Memory B cell (primary cell): ENCODE results near the gene TFB2M.
A peak's percentile ranks its signal among the peaks of the same experiment; 100 is the strongest.
"Not testable (repeated sequence)": the region's sequence is repeated elsewhere in the genome, so short reads cannot be mapped to it uniquely, and the experiment has no call there.

Experiments
- ATAC-seq: fragments of 150-1000 bp; cut with Tn5 transposase; 2 replicates; pipeline ENCODE4 v1.10.0; 2021; ENCODE audit warnings: low read depth, mild to moderate bottlenecking, moderate library complexity
- DNase-seq, 2 donors: peaks; one replicate each; pipeline ENCODE4 v3.0.0; 2022; ENCODE audit warnings: low spot score in 2 of 2
- H3K27ac Mint-ChIP-seq: one replicate; pipeline ENCODE4 v1.8.0; 2022; ENCODE audit warnings: mild to moderate bottlenecking, moderate library complexity, mixed read lengths
- H3K27me3 Mint-ChIP-seq: one replicate; pipeline ENCODE4 v1.8.0; 2022; ENCODE audit warnings: mixed read lengths
- H3K36me3 Mint-ChIP-seq: one replicate; pipeline ENCODE4 v1.8.0; 2022; ENCODE audit warnings: mild to moderate bottlenecking, mixed read lengths
- H3K4me1 Mint-ChIP-seq: one replicate; pipeline ENCODE4 v1.8.0; 2022; ENCODE audit warnings: mixed read lengths
- H3K4me3 Mint-ChIP-seq: one replicate; pipeline ENCODE4 v1.8.0; 2022; ENCODE audit warnings: mild to moderate bottlenecking, moderate library complexity, mixed read lengths
- H3K9me3 Mint-ChIP-seq: one replicate; pipeline ENCODE4 v1.8.0; 2022; ENCODE audit warnings: mixed read lengths

The TFB2M gene

GRCh38 chr1:246566128-246566812 is at the start of gene TFB2M, which contains the start of gene CNST:
TFB2M (minus strand) TSS chr1:246566261; CDS start chr1:246566138, 123 bp downstream.
CNST (plus strand) TSS chr1:246566456; CDS start chr1:246591563, 25,107 bp downstream.
- Mint-ChIP-seq H3K36me3 (no peaks in the 10 kb centered on the region), H3K27me3 (no peaks in the 10 kb centered on the region), H3K4me1 (peaks cover 21% of the 10 kb centered on the region), H3K4me3 (peak within 1 kb of the TSS; percentile 99), H3K9me3 (no peaks in the 10 kb centered on the region), H3K27ac (peak within 1 kb of the TSS; percentile 93)
- peak; percentile 82 for ATAC-seq
- DNase-seq, result peak; percentile 90 to 94

DNA sequence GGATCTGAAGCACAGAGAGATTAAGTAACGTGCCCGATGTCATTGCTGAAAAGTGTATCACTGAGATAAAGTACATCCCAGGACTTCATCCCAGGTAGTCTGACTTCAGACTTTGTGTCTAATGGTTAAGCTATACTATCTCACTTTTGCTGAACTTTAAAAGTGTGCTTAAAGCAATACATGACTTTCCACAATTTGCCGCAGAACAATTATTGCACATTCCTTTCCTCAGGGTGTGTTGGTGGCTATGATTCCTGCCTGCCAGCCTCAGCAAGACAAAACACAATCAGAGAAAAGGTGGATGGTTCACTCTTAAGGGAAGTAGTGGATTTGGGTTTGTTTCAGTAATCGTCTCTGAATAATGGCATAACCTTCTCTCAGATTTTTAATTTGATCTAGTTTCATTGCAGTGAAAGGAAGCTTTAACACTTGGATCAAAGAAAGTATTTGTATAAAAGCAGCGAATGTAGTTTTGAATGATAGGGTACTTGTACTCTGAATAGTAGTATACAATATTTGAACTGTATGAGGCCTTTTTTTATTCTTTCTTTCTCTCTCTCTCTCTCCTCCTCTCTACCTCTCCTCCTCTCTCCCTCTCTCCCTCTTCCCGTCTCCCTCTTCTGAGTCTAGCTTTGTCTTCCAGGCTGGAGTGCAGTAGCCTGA is 47.2 kb upstream of the TFB2M start:
- Mint-ChIP-seq H3K36me3 (peaks cover 7% of the 10 kb centered on the region), H3K9me3 (no peaks in the 10 kb centered on the region), H3K4me1 (peaks cover 18% of the 10 kb centered on the region), H3K27ac (peak overlapping the region; percentile 89), H3K27me3 (no peaks in the 10 kb centered on the region), H3K4me3 (no peak overlapping the region)
- DNase-seq (no peak), ATAC-seq (no peak)

GRCh38 chr1:246609632-246610031 is 43.6 kb upstream of the TFB2M start:
- Mint-ChIP-seq H3K9me3 (no peaks in the 10 kb centered on the region), H3K4me1 (peaks cover 18% of the 10 kb centered on the region), H3K27ac (peak overlapping the region; percentile 69), H3K4me3 (no peak overlapping the region), H3K27me3 (no peaks in the 10 kb centered on the region), H3K36me3 (peaks cover 6% of the 10 kb centered on the region)
- ATAC-seq (no peak), DNase-seq (no peak)

GRCh38 chr1:246608616-246609376 is 42.7 kb upstream of the TFB2M start:
- Mint-ChIP-seq H3K4me1 (peaks cover 18% of the 10 kb centered on the region), H3K27ac (peak overlapping the region; percentile 69), H3K4me3 (no peak overlapping the region), H3K9me3 (no peaks in the 10 kb centered on the region), H3K27me3 (no peaks in the 10 kb centered on the region), H3K36me3 (peaks cover 6% of the 10 kb centered on the region)
- ATAC-seq (no peak), DNase-seq (no peak)

- Mint-ChIP-seq H3K4me3 (no peak overlapping the region), H3K27me3 (no peaks in the 10 kb centered on the region), H3K27ac (no peak overlapping the region), H3K36me3 (peaks cover 13% of the 10 kb centered on the region), H3K9me3 (no peaks in the 10 kb centered on the region), H3K4me1 (peaks cover 16% of the 10 kb centered on the region)
- DNase-seq (no peak), ATAC-seq (no peak)
Observed at GRCh38 chr1:246607462-246607861, 41.4 kb upstream of the TFB2M start.

DNA sequence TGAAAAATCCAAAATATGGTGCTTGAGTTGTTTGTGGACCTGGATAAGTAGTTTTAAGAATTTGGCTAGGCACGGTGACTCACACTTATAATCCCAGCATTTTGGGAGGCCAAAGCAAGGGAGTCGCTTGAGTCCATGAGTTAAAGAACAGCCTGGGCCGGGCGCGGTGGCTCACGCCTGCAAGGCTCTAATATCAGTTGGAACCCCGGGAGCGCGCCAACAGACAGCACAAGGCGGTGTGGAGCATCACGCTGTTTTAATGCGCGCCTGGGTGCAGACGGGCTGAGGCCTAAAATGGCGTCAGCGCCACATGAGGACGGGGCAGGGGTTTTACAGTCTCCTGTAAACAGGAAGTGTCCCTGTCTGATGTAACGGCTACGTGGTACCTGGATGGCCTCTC is 39.2 kb upstream of the TFB2M start:
- H3K9me3 Mint-ChIP-seq, H3K27ac Mint-ChIP-seq, ATAC-seq, H3K27me3 Mint-ChIP-seq, H3K4me3 Mint-ChIP-seq, DNase-seq: not testable (repeated sequence)
- peaks cover 21% of the 10 kb centered on the region for H3K4me1 Mint-ChIP-seq
- peaks cover 20% of the 10 kb centered on the region for H3K36me3 Mint-ChIP-seq

DNA sequence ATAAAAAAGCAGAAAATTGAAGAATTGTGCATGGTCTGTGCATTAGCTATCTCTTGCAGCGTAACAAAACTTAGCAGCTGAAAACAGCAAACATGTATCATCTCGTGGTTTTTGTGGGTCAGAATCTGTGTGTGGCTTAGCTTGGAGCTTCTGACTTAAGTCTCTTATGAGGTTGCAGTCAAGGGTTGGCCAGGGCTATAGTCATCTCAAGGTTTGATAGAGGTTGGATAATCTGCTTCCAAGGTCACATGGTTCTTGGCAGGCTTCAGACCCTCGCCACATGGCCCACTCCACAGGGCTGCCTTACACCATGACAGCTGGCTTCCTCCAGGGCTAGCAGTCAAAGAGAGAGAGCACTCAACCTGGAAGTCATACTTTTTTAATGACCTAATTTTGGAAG is 36.1 kb upstream of the TFB2M start:
- H3K4me3 Mint-ChIP-seq, result no peak overlapping the region
- H3K27ac Mint-ChIP-seq, result peak overlapping the region; percentile 11
- no peaks in the 10 kb centered on the region for H3K9me3 Mint-ChIP-seq
- H3K27me3 Mint-ChIP-seq, result no peaks in the 10 kb centered on the region
- ATAC-seq (no peak), DNase-seq (no peak)
- peaks cover 22% of the 10 kb centered on the region for H3K4me1 Mint-ChIP-seq
- H3K36me3 Mint-ChIP-seq, result peaks cover 25% of the 10 kb centered on the region

- H3K27me3 Mint-ChIP-seq, result no peaks in the 10 kb centered on the region
- H3K36me3 Mint-ChIP-seq, result peaks cover 30% of the 10 kb centered on the region
- peaks cover 22% of the 10 kb centered on the region for H3K4me1 Mint-ChIP-seq
- no peak overlapping the region for H3K4me3 Mint-ChIP-seq
- DNase-seq (no peak), ATAC-seq (no peak)
- no peak overlapping the region for H3K27ac Mint-ChIP-seq
- H3K9me3 Mint-ChIP-seq, result no peaks in the 10 kb centered on the region
Observed at GRCh38 chr1:246600579-246600978, 34.5 kb upstream of the TFB2M start.

- no peaks in the 10 kb centered on the region for H3K27me3 Mint-ChIP-seq
- no peak overlapping the region for H3K4me3 Mint-ChIP-seq
- peak overlapping the region; percentile 2 for H3K27ac Mint-ChIP-seq
- ATAC-seq, result no peak
- H3K9me3 Mint-ChIP-seq, result no peaks in the 10 kb centered on the region
- peaks cover 30% of the 10 kb centered on the region for H3K36me3 Mint-ChIP-seq
- no peak for DNase-seq
- H3K4me1 Mint-ChIP-seq, result peaks cover 25% of the 10 kb centered on the region
Observed at GRCh38 chr1:246599315-246599714, 33.3 kb upstream of the TFB2M start.

GRCh38 chr1:246597971-246598370 is 31.9 kb upstream of the TFB2M start:
- H3K4me1 Mint-ChIP-seq, result peaks cover 25% of the 10 kb centered on the region
- no peak overlapping the region for H3K4me3 Mint-ChIP-seq
- no peaks in the 10 kb centered on the region for H3K27me3 Mint-ChIP-seq
- no peak overlapping the region for H3K27ac Mint-ChIP-seq
- no peak for DNase-seq
- H3K36me3 Mint-ChIP-seq, result peaks cover 28% of the 10 kb centered on the region
- no peak for ATAC-seq
- no peaks in the 10 kb centered on the region for H3K9me3 Mint-ChIP-seq

DNA sequence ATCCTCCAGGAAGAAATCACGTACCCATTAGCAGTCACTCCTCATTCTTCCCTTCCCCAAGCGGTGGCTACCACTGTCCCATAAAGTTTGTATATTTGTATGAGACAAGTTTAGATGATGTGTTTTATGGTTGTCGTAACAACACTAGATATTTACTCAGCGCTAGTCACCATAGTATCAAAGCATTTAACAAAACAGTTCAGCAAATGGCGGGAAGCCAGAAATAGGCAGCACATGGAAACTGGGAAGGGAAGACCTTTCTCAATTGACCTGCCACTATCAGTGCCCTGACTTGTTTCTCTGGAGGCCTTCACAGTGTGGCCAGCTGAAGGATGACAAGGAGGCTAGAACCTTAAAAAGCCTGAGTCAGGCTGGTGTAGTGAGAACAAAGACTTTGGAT is 31.3 kb upstream of the TFB2M start:
- peaks cover 24% of the 10 kb centered on the region for H3K4me1 Mint-ChIP-seq
- no peak for DNase-seq
- H3K4me3 Mint-ChIP-seq, result no peak overlapping the region
- peaks cover 27% of the 10 kb centered on the region for H3K36me3 Mint-ChIP-seq
- H3K9me3 Mint-ChIP-seq, result no peaks in the 10 kb centered on the region
- no peak overlapping the region for H3K27ac Mint-ChIP-seq
- H3K27me3 Mint-ChIP-seq, result no peaks in the 10 kb centered on the region
- no peak for ATAC-seq

DNA sequence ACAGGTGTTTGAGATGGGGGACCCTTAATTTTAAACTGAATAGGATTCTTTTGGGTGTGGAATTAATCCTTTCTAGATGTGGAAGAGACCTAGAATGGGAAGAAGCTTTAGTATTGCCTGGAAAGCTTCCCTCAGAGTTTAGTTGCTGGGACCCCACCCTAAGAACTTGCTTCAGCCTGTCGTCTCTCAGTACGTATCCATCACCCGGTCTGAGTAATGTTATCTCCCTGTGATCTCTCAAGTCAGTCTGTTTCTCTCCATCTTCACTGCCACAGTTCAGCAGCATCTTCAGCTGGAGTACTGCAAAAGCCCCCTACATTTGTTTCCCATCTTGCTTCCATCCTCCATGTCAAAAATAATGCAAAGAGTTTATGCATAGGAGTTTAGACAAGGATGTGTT is 29.1 kb upstream of the TFB2M start:
- Mint-ChIP-seq H3K36me3 (peaks cover 30% of the 10 kb centered on the region), H3K4me1 (peaks cover 19% of the 10 kb centered on the region), H3K27ac (no peak overlapping the region), H3K4me3 (no peak overlapping the region), H3K9me3 (no peaks in the 10 kb centered on the region), H3K27me3 (no peaks in the 10 kb centered on the region)
- DNase-seq (no peak), ATAC-seq (no peak)

GRCh38 chr1:246592695-246593094 is 26.6 kb upstream of the TFB2M start:
- no peak for ATAC-seq
- no peak for DNase-seq
- Mint-ChIP-seq H3K4me1 (peaks cover 18% of the 10 kb centered on the region), H3K27me3 (no peaks in the 10 kb centered on the region), H3K9me3 (no peaks in the 10 kb centered on the region), H3K36me3 (peaks cover 26% of the 10 kb centered on the region), H3K4me3 (no peak overlapping the region), H3K27ac (no peak overlapping the region)

DNA sequence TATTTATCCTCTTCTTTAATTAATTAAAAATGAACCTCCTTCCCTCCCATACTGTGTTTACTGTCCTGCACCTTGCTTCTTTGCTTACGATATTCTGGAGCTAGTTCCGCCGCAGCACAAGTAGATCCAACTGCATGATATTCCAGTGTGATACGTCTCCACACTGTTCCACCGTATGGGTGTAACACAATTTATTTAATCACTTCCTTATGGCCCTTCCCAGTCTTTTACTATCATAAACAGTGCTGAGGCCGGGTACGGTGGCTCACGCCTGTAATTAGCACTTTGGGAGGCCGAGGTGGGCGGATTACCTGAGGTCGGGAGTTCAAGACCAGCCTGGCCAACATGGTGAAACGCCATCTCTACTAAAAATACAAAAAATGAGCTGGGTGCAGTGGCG is 25.9 kb upstream of the TFB2M start:
- no peaks in the 10 kb centered on the region for H3K27me3 Mint-ChIP-seq
- no peak overlapping the region for H3K27ac Mint-ChIP-seq
- peaks cover 18% of the 10 kb centered on the region for H3K4me1 Mint-ChIP-seq
- H3K4me3 Mint-ChIP-seq, result no peak overlapping the region
- H3K36me3 Mint-ChIP-seq, result peaks cover 26% of the 10 kb centered on the region
- ATAC-seq (no peak), DNase-seq (no peak)
- no peaks in the 10 kb centered on the region for H3K9me3 Mint-ChIP-seq
